Measurements from ENCODE around the gene SSBP3. TPM values are rescaled to one million over a fixed set of nuclear protein-coding genes. Genes with fewer than 3 reads are reported as not detected.

The SSBP3 gene
- total and polyA plus RNA-seq, 9 of the 15 experiments (the other 6 are each of a cell fraction or from before 2014, with no cell fraction given): 8.7 to 108 (median 33.8) TPM

- TF ChIP-seq PHB (CRISPR knock-in tag; IDR thresholded peaks at IDR 0.05) (no peak), RAD21 (CRISPR knock-in tag; conservative IDR thresholded peaks at IDR 0.05 in 1 of 2, IDR thresholded peaks at IDR 0.05 in 1 of 2) (peak in 1 of 2 experiments; percentile 14; a peak in 1 of 4 replicates), FOS (IDR thresholded peaks at IDR 0.05; ENCODE audit: extremely low read depth, insufficient read length) (no peak), ASH1L (IDR thresholded peaks at IDR 0.05; ENCODE audit: borderline replicate concordance, low read depth, partially characterized antibody) (no peak), ZEB2 (IDR thresholded peaks at IDR 0.05) (peak; percentile 18; the same call in 1 of the 2 replicates), ZBTB11 (CRISPR knock-in tag; IDR thresholded peaks at IDR 0.05) (no peak; a peak in 1 of 6 replicates), ZNF699 (CRISPR knock-in tag; IDR thresholded peaks at IDR 0.05; ENCODE audit: insufficient replicate concordance) (no peak), CGGBP1 (CRISPR knock-in tag; IDR thresholded peaks at IDR 0.05) (no peak), XRCC4 (IDR thresholded peaks at IDR 0.05; ENCODE audit: extremely low read depth, insufficient read depth, insufficient read length) (no peak), ARID3B (CRISPR knock-in tag; IDR thresholded peaks at IDR 0.05; ENCODE audit: borderline replicate concordance) (no peak), POLR2G (IDR thresholded peaks at IDR 0.05; ENCODE audit: low read depth, low read length) (0 out of 2 replicates have a peak, but pooled peaks have one; percentile 7), NCOA6 (IDR thresholded peaks at IDR 0.05) (no peak), NELFE (IDR thresholded peaks at IDR 0.05; ENCODE audit: insufficient read depth, insufficient read length) (no peak)
- TF ChIP-seq, protein P1, sequence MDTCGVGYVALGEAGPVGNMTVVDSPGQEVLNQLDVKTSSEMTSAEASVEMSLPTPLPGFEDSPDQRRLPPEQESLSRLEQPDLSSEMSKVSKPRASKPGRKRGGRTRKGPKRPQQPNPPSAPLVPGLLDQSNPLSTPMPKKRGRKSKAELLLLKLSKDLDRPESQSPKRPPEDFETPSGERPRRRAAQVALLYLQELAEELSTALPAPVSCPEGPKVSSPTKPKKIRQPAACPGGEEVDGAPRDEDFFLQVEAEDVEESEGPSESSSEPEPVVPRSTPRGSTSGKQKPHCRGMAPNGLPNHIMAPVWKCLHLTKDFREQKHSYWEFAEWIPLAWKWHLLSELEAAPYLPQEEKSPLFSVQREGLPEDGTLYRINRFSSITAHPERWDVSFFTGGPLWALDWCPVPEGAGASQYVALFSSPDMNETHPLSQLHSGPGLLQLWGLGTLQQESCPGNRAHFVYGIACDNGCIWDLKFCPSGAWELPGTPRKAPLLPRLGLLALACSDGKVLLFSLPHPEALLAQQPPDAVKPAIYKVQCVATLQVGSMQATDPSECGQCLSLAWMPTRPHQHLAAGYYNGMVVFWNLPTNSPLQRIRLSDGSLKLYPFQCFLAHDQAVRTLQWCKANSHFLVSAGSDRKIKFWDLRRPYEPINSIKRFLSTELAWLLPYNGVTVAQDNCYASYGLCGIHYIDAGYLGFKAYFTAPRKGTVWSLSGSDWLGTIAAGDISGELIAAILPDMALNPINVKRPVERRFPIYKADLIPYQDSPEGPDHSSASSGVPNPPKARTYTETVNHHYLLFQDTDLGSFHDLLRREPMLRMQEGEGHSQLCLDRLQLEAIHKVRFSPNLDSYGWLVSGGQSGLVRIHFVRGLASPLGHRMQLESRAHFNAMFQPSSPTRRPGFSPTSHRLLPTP (IDR thresholded peaks at IDR 0.05; ENCODE audit: borderline replicate concordance, extremely low read depth, insufficient read length): no peak
- TF ChIP-seq, protein P2, sequence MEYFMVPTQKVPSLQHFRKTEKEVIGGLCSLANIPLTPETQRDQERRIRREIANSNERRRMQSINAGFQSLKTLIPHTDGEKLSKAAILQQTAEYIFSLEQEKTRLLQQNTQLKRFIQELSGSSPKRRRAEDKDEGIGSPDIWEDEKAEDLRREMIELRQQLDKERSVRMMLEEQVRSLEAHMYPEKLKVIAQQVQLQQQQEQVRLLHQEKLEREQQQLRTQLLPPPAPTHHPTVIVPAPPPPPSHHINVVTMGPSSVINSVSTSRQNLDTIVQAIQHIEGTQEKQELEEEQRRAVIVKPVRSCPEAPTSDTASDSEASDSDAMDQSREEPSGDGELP (CRISPR knock-in tag; IDR thresholded peaks at IDR 0.05; ENCODE audit: borderline replicate concordance): peak; percentile 81
- TF ChIP-seq, protein P3, sequence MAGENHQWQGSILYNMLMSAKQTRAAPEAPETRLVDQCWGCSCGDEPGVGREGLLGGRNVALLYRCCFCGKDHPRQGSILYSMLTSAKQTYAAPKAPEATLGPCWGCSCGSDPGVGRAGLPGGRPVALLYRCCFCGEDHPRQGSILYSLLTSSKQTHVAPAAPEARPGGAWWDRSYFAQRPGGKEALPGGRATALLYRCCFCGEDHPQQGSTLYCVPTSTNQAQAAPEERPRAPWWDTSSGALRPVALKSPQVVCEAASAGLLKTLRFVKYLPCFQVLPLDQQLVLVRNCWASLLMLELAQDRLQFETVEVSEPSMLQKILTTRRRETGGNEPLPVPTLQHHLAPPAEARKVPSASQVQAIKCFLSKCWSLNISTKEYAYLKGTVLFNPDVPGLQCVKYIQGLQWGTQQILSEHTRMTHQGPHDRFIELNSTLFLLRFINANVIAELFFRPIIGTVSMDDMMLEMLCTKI (IDR thresholded peaks at IDR 0.05; ENCODE audit: partially characterized antibody): no peak
Observed at GRCh38 chr1:54273795-54274163, 132.4 kb downstream of the SSBP3 start (continued).
